OCI-LY1 (cell line): ENCODE results near the gene NAT14.

ENCODE experiments used
- H2AFZ ChIP-seq: fragments of 200-600 bp; sonication (generic), shearing (Covaris generic); 2 replicates; pipeline ENCODE4 v1.6.0; 2014; ENCODE audit warnings: antibody characterized with exemption, mild to moderate bottlenecking, low read length
- H3F3A ChIP-seq: fragments of 200-600 bp; sonication (generic), shearing (Covaris generic); 2 replicates; pipeline ENCODE4 v1.6.0; 2014; ENCODE audit warnings: mild to moderate bottlenecking, antibody characterized with exemption, low read length, moderate library complexity; ENCODE audit not compliant: insufficient read depth
- H3K27ac ChIP-seq: fragments of 200-600 bp; sonication (generic); 2 replicates; pipeline ENCODE4 v1.5.1; 2014; ENCODE audit warnings: low read length, mixed run types, mild to moderate bottlenecking, low read depth; ENCODE audit not compliant: poor library complexity, severe bottlenecking
- H3K27me3 ChIP-seq: fragments of 200-600 bp; sonication (generic); 2 replicates; pipeline ENCODE4 v1.6.0; 2014; ENCODE audit warnings: antibody characterized with exemption, mild to moderate bottlenecking, low read length, moderate library complexity; ENCODE audit not compliant: insufficient read depth
- H3K36me3 ChIP-seq: fragments of 200-600 bp; sonication (generic); 2 replicates; pipeline ENCODE4 v1.6.1; 2014; ENCODE audit warnings: mild to moderate bottlenecking, antibody characterized with exemption, low read length, moderate library complexity, mixed read lengths; ENCODE audit not compliant: insufficient read depth
- H3K4me1 ChIP-seq: fragments of 200-600 bp; sonication (generic); 2 replicates; pipeline ENCODE4 v1.5.1; 2014; ENCODE audit warnings: mild to moderate bottlenecking, low read length, moderate library complexity; ENCODE audit not compliant: insufficient read depth, severe bottlenecking
- H3K4me2 ChIP-seq: fragments of 200-600 bp; sonication (generic), shearing (Covaris generic); 2 replicates; pipeline ENCODE4 v1.6.1; 2014; ENCODE audit warnings: low read length
- H3K4me3 ChIP-seq: fragments of 200-600 bp; sonication (generic); 2 replicates; pipeline ENCODE4 v1.5.1; 2014; ENCODE audit warnings: low read length, low read depth, mild to moderate bottlenecking, mixed read lengths; ENCODE audit not compliant: poor library complexity, severe bottlenecking
- H3K79me2 ChIP-seq: fragments of 200-600 bp; shearing (Covaris generic); 2 replicates; pipeline ENCODE4 v1.6.1; 2016; ENCODE audit warnings: mixed run types, low read length, mixed read lengths; ENCODE audit not compliant: insufficient read depth
- H3K9ac ChIP-seq: fragments of 200-600 bp; sonication (generic), shearing (Covaris generic); 2 replicates; pipeline ENCODE4 v1.6.1; 2014; ENCODE audit warnings: mild to moderate bottlenecking, low read length, mixed read lengths
- H3K9me2 ChIP-seq: fragments of 200-600 bp; sonication (generic), shearing (Covaris generic); 2 replicates; pipeline ENCODE4 v1.6.1; 2014; ENCODE audit warnings: low read depth, mild to moderate bottlenecking, low read length, mixed read lengths
- H3K9me3 ChIP-seq: fragments of 200-600 bp; shearing (Covaris generic); 2 replicates; pipeline ENCODE4 v1.6.1; 2014; ENCODE audit warnings: low read length, mixed read lengths
- H4K20me1 ChIP-seq: fragments of 200-600 bp; sonication (generic), shearing (Covaris generic); 2 replicates; pipeline ENCODE4 v1.6.0; 2016; ENCODE audit warnings: mild to moderate bottlenecking, low read length; ENCODE audit not compliant: insufficient read depth
- EZH2 ChIP-seq: fragments of 200-600 bp; sonication (generic), shearing (Covaris generic); IDR thresholded peaks from 2 replicates; pipeline ENCODE4 v1.8.0; 2017; ENCODE audit warnings: borderline replicate concordance, mixed run types, mild to moderate bottlenecking, antibody characterized with exemption, low read length, moderate library complexity, mixed read lengths
- TF ChIP-seq, protein P1 (sequence below): fragments of 200-600 bp; sonication (generic), shearing (Covaris generic); IDR thresholded peaks from 2 replicates; pipeline ENCODE4 v1.5.1; 2017; ENCODE audit warnings: mild to moderate bottlenecking, antibody characterized with exemption, low read length, moderate library complexity, mixed read lengths

NAT14 gene

DNA sequence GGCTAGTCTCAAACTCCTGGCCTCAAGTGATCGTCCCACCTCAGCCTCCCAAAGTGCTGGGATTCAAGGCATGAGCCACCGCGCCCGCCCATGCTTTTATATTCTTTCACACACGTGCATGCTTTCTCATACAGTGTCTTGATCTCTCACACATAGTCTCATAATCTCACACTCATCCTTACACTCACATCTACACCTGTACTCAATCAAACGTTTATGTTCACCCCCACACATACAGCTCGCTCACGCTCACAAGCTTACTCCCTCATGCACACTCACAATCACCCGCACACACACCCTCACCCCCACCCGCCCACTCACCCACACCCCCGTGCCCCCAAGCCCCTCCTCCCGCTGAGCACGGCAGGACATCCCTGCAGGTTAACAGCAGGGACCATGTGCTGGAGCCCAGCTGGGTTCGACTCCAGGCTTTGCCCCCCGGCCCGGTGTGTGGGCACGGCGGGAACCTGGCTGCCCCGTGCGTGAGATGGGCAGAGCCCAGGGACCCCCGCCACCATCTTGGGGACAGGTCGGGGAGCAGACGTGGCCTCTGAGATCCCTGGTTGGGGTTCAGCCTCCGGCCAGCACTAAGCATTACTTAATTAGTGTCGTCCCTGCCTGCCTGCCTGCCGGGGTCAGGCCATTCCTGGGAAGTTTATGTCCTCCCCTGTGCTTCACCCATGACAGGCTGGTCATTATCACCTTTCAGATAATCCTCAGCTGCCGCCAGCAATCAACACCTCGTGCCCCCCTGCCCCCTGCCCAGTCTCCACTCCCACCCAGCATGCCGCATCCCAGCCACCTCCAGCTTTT is 40.5 kb downstream of the NAT14 start:
- Histone ChIP-seq H3K9me2 (no peaks in the 10 kb centered on the region), H3K9ac (no peak overlapping the region), H2AFZ (no peak overlapping the region), H3K4me1 (no peaks in the 10 kb centered on the region), H3K36me3 (no peaks in the 10 kb centered on the region), H3K4me2 (no peak overlapping the region), H3K79me2 (no peaks in the 10 kb centered on the region), H3K4me3 (no peak overlapping the region), H3K27ac (no peak overlapping the region), H3K9me3 (no peaks in the 10 kb centered on the region), H3F3A (no peaks in the 10 kb centered on the region), H3K27me3 (no peaks in the 10 kb centered on the region; the same call in 1 of the 2 replicates), H4K20me1 (no peaks in the 10 kb centered on the region)
- TF ChIP-seq, protein P1, sequence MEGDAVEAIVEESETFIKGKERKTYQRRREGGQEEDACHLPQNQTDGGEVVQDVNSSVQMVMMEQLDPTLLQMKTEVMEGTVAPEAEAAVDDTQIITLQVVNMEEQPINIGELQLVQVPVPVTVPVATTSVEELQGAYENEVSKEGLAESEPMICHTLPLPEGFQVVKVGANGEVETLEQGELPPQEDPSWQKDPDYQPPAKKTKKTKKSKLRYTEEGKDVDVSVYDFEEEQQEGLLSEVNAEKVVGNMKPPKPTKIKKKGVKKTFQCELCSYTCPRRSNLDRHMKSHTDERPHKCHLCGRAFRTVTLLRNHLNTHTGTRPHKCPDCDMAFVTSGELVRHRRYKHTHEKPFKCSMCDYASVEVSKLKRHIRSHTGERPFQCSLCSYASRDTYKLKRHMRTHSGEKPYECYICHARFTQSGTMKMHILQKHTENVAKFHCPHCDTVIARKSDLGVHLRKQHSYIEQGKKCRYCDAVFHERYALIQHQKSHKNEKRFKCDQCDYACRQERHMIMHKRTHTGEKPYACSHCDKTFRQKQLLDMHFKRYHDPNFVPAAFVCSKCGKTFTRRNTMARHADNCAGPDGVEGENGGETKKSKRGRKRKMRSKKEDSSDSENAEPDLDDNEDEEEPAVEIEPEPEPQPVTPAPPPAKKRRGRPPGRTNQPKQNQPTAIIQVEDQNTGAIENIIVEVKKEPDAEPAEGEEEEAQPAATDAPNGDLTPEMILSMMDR = no peak
- no peak for TF ChIP-seq EZH2

DNA sequence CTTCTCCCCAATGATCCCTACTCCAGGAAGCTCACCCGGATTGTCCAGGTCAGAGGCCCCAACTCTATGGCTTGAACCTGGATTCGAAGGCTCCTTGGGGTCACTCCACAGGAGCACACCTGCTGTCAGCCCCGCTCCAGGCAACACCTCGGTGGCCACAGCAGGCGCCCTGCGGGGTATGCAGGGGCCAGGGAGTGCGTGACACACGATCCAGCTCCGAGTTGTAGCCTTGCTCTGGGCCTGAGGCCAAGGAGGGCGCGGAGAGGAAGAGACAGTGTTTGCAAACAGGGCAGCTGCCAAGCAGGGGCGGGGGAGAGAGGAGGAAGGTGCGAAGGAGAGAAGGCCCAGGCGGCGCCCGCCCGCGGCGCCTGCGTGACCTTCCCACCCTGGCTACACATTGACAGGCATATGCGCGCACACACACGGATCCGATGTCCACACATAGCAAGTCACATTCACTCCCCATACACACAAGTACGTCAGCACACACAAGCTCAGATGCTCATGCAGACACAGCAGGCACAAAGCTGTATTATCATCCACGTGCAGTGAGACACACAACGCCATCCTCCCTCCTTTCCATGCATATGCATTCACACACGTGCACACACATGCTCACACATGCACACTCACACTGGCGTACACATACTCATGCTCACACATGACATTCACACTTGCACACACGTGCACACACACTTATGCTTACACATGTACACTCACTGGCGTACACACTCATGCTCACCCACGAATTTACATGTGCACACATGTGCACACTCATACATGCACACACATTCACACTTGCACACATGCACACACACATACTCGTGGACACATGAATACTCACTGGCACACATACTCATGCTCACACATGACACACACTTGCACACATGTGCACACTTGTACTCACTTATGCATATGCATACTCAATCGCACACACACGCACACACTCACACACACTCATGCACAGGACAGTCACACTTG is 41.5 kb downstream of the NAT14 start:
- Histone ChIP-seq H3K4me2 (no peak overlapping the region), H3K36me3 (no peaks in the 10 kb centered on the region), H3K9ac (no peak overlapping the region), H3F3A (no peaks in the 10 kb centered on the region), H3K4me1 (no peaks in the 10 kb centered on the region), H3K4me3 (no peak overlapping the region), H3K9me3 (no peaks in the 10 kb centered on the region), H3K27me3 (no peaks in the 10 kb centered on the region; the same call in 1 of the 2 replicates), H3K27ac (no peak overlapping the region), H4K20me1 (no peaks in the 10 kb centered on the region), H3K79me2 (no peaks in the 10 kb centered on the region), H2AFZ (no peak overlapping the region), H3K9me2 (no peaks in the 10 kb centered on the region)
- no peak for TF ChIP-seq EZH2
- TF ChIP-seq, protein P1 = no peak

DNA sequence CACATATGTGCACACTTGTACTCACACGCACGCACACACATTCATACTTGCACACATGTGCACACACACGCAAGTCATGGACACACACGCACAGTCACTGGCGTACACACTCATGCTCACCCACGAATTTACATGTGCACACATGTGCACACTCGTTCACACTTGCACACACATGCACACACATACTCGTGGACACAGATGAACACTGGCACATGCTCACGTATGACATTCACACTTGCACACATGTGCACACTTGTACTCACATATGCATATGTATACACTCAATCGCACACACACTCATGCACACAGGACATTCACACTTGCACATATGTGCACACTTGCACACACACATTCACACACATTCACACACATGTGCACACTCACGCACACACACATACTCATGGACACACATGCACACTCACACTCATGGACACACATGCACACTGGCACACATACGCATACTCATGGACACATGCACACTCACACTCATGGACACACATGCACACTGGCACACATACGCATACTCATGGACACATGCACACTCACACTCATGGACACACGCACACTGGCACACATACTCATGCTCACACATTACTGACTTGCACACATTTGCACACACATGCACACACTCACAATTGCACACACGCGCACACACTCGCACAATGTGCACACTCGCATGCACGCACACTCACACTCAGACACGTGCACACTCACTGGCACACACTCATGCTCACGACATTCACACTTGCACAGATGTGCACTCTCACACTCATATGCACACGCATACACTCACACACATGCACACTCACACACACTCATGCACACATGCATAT is 42.4 kb downstream of the NAT14 start:
- H3K79me2 ChIP-seq = no peaks in the 10 kb centered on the region
- H2AFZ ChIP-seq = no peak overlapping the region
- H3K4me1 ChIP-seq = no peaks in the 10 kb centered on the region
- no peaks in the 10 kb centered on the region for H3K9me3 ChIP-seq
- TF ChIP-seq, protein P1 = no peak
- TF ChIP-seq EZH2 = no peak
- H3K27ac ChIP-seq = no peak overlapping the region
- H3F3A ChIP-seq = no peaks in the 10 kb centered on the region
- H3K4me3 ChIP-seq = no peak overlapping the region
- no peaks in the 10 kb centered on the region for H3K36me3 ChIP-seq
- no peaks in the 10 kb centered on the region for H4K20me1 ChIP-seq
- no peaks in the 10 kb centered on the region for H3K9me2 ChIP-seq
- H3K9ac ChIP-seq = no peak overlapping the region
- H3K27me3 ChIP-seq = no peaks in the 10 kb centered on the region; the same call in 1 of the 2 replicates
- H3K4me2 ChIP-seq = no peak overlapping the region
